Stimulated activated CD4-positive, alpha-beta T cell treated with anti-CD3 and anti-CD28 coated beads, Interleukin-15, amount 100 ng/mL, for 1 hour (primary cell): ENCODE results near the gene RAB38.

Experiments
- DNase-seq, 2 donors: peaks; one replicate each; pipeline ENCODE4 v3.0.0-alpha.2; 2020; ENCODE audit warnings: low read depth in 1 of 2, low spot score in 1 of 2

Gene RAB38

GRCh38 chr11:88170673-88171072 is 4.6 kb downstream of the RAB38 start:
- no peak for DNase-seq

- DNase-seq = no peak
Observed at GRCh38 chr11:88169881-88170280, 5.4 kb downstream of the RAB38 start.

GRCh38 chr11:88169471-88169870 is 5.8 kb downstream of the RAB38 start:
- no peak for DNase-seq

DNA sequence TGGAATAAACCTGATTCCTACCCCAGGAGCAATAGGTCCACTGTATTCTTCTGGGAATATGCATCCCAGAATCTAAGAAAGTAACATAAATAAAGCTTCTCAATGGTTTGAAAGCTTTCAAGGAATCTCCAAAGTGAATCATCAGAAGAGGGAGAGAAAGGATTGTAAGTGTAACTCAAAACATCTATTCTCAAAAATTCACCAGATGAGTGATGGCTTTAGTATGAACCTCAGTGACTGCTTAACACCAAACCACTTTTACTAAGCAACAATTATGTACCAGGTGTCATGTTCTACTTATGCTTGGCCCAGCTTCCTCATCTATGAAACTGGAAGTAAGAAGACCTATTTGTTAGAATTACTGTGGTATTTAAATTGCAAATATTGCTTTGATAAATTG is 7.4 kb downstream of the RAB38 start:
- no peak for DNase-seq

DNA sequence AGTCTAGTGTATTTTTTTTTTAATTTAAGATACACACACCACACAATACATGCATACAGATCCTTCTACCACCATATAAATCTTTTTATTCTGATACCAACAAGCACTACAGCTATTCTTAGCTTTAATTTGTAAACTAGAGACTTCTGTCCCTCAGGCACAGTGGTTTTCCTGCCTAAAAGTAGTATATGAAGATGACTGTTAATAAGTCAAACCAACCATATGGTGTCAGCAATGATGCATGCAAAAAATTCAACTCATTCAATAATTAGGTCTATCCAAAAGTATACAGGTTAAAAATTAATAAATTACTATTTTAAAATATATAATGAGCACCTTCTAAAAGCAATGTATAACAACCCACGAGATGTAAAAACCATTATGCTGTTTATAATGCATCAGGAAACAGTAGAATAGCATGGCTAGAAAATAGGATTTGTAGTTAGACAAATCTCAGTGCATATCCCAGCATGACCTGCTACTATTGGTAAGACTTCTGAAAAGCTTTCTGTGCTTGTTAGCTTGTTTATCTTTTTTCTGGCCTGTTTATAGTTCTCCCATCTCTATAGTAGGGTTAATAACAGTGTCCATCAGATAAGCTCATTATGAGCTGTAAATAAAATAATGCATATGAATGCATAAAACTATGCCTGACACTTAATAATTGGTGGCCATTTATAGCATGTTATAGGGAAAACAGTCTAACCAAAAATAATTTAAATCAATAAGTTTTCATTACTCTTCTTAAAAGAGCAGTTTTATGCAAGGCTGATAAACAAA is 10.2 kb downstream of the RAB38 start:
- no peak for DNase-seq

GRCh38 chr11:88164320-88164719 is 10.9 kb downstream of the RAB38 start:
- no peak for DNase-seq

- DNase-seq = no peak
Observed at GRCh38 chr11:88158081-88158480, 17.2 kb downstream of the RAB38 start.

DNA sequence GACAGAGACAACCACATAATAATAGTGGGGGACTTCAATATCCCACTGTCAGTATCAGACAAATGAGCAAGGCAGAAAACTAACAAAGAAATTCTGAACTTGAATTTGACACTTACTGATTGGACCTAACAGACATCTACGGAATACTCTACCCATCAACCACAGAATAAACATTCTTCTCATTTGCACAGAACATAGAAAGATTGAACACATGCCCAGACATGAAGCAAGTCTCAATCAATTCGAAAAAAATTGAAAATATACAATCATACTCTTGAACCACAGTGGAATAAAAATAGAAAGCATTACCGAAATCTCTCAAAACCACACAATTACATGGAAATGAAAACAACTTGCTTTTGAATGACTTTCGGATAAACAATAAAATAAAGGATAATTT is 17.9 kb downstream of the RAB38 start:
- no peak for DNase-seq

- no peak for DNase-seq
Observed at GRCh38 chr11:88152381-88152780, 22.9 kb downstream of the RAB38 start.

- no peak for DNase-seq
Observed at GRCh38 chr11:88151709-88152265, 23.5 kb downstream of the RAB38 start.

DNA sequence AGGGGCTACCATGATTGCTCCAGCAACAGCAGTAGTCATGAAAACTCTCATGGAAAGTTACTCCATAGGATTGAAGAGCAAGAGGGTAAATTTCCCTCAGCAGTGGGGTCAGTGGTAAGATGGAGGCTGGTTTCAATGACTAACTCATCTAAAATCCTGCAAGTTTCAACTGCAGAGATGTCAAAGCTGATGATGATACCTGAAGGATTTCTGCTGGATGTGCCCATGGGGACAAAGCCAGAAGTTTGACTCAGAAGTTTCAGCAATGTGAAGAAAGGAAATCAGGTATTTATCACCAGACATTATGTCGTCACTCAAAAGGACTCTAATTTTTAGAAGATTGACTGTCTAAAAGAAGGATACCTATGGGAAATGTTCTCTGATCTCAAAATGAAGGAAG is 29.1 kb downstream of the RAB38 start:
- DNase-seq = no peak

- DNase-seq = no peak
Observed at GRCh38 chr11:88139865-88140264, 35.4 kb downstream of the RAB38 start.

DNA sequence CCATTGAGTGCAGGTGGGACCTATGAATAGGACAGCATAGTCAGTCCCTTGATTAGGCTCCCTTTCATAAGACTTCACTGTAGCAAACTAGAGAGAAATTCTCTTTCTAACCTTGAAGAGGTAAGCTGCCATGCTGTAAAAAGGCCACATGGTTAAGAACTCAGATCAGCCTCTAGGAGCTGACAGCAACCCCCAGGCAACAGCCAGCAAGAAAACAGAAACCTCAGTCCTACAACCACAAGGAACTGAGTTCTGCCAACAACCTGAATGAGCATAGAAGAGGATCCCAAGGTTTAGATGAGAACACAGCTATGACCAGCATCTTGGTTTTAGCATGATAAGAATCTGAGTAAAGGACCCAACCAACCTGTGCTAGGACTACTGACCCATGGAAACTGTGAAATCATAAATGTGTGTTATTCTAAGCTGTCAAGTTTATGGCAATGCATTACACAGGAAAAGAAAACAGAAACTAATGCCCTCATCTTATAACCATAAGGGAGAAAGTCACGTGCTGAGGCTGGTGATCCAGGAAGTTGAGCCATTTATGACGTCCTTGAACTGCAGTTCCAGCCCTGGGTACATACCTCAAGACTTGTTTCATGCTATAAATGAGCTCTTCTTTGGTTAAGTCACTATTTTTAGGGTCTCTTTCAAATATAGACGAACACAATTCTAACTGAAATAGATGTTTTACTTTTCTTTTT is 43.3 kb downstream of the RAB38 start:
- DNase-seq = no peak

GRCh38 chr11:88122956-88123355 is 52.3 kb downstream of the RAB38 start:
- DNase-seq = no peak

- no peak for DNase-seq
Observed at GRCh38 chr11:88119561-88119960, 55.7 kb downstream of the RAB38 start.

GRCh38 chr11:88117281-88117858 is 57.9 kb downstream of the RAB38 start:
- no peak for DNase-seq

DNA sequence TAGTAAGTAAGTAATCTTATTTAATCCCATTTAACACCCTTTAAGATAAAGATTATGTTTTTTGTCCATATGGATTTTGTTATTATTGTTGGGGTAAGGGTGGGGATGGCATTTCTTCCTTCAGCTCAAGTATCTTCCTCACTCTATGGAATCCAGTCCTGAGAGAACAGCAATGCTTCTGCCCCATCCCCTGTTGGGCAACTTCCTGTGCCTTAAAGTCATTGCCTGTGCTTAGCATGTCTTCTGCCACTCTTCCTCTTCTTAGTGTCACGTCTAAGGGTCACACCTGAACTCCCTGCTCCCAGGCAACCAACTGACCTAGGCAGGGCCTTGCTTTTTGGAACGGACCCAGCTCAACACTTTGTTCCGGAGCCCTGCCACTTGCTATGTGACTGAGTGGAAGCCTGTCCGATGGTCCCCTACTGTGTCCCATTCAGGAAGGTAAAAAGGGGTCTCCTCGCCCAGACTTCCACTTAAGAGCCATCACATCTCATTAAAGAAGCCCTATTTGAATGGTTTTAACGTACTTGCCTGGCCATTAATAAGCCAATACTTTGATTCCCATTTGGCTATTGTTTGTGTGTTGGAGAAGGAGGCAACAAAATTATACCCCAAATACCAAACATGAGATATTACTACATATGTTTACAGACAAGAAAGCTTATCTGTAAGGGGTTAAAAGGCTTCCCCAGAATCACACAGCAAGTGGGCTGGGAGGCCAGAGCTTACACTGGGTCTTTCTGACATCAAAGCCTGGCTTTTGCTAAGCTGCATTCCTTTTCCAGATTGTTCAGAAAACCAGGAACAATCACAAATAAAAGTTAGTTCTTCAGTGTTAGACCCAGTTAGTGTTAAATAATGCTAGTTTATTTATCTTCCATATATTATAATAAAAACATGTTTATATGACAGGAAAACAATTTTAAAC is 59.2 kb downstream of the RAB38 start:
- DNase-seq = no peak

GRCh38 chr11:88114486-88115045 is 60.7 kb downstream of the RAB38 start:
- DNase-seq = no peak

GRCh38 chr11:88106666-88107065 is 68.6 kb downstream of the RAB38 start:
- DNase-seq = no peak

DNA sequence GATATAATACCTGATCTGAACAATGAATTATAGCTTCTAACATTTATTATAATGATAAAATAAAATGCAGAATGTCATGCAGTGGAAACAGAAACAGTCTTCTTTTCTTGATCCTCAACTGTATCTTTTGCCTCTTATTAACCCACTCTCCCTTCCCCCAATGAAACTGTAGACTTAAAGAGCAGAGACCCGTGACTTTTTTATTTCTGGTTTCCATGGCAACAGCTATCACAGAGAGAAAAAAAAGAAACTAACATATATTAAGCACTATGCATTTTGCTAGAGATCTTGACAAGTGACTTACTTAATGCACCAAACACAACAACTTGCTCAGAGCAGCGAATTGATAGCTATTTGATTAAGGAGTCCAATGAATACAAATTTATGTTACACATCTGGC is 69.3 kb downstream of the RAB38 start:
- DNase-seq = no peak

GRCh38 chr11:88105526-88105925 is 69.7 kb downstream of the RAB38 start:
- no peak for DNase-seq
